Measurements from ENCODE around the gene STRADB. TPM values are rescaled to one million over a fixed set of nuclear protein-coding genes. Genes with fewer than 3 reads are reported as not detected.

STRADB gene
- total RNA-seq, 1 experiment from 2014 or later: 17.4 TPM

GRCh38 chr2:201470821-201471731, 19.5 kb downstream of the STRADB start:
- Histone ChIP-seq H3K4me1 (ENCODE audit: control insufficient read depth in 1 of 2, insufficient read depth in 2 of 2, low read length in 2 of 2) (peaks cover 3 to 21% of the 10 kb centered on the region in 2 experiments), H3K9me2 (ENCODE audit: insufficient read depth) (no peaks in the 10 kb centered on the region; the same call in 1 of the 2 replicates), H3K36me3 (ENCODE audit: control insufficient read depth in 1 of 2, insufficient read depth in 2 of 2, low read length in 2 of 2) (peaks cover 0 to 7% of the 10 kb centered on the region in 2 experiments; a peak in 1 of 4 replicates), H3K27ac (ENCODE audit: low read depth, low read length) (no peak overlapping the region), H3K9ac (ENCODE audit: low read length) (no peak overlapping the region), H3K4me2 (ENCODE audit: low read length) (peak overlapping the region; percentile 11; the same call in 1 of the 2 replicates), H4K20me1 (ENCODE audit: insufficient read depth) (no peaks in the 10 kb centered on the region), H3K9me3 (ENCODE audit: control insufficient read depth in 1 of 2, insufficient read depth in 1 of 2, low read depth in 1 of 2, low read length in 2 of 2) (no peaks in the 10 kb centered on the region), H2AFZ (ENCODE audit: low read depth, low read length, poor library complexity, severe bottlenecking) (no peak overlapping the region), H3K4me3 (replicated peaks in 1 of 2; ENCODE audit: low read depth in 1 of 2, low read length in 2 of 2) (no peak overlapping the region), H3K27me3 (ENCODE audit: insufficient read depth, low read length) (no peaks in the 10 kb centered on the region), H3K79me2 (ENCODE audit: insufficient read depth, low read length) (no peaks in the 10 kb centered on the region)
- CTCF ChIA-PET: no interaction called here
- RAD21 ChIA-PET (ENCODE audit: low non-redundant PET in 1 of 2, low total read pairs in 2 of 2, uncharacterized antibody in 2 of 2, unreplicated experiment in 2 of 2): no interaction called here
- TF ChIP-seq JUND (IDR thresholded peaks at IDR 0.05) (no peak), ZNF274 (IDR thresholded peaks at IDR 0.05; ENCODE audit: low read depth, low read length) (no peak), ZBTB33 (IDR thresholded peaks at IDR 0.05; ENCODE audit: extremely low read depth, insufficient replicate concordance, low read length) (no peak), CBX3 (IDR thresholded peaks at IDR 0.05; ENCODE audit: low read depth) (0 out of 2 replicates have a peak, but pooled peaks have one; percentile 20), ATF3 (IDR thresholded peaks at IDR 0.05) (no peak), FOSL1 (IDR thresholded peaks at IDR 0.05; ENCODE audit: low read depth) (peak; percentile 24; the same call in 1 of the 2 replicates), EGR1 (IDR thresholded peaks at IDR 0.05; ENCODE audit: low read depth) (no peak)
- ATAC-seq (peak; percentile 54), DNase-seq (ENCODE audit: low read depth, low spot score) (no peak)
- no TSS peak for BruUV-seq (replicated peaks)
- POLR2A ChIA-PET: no interaction called here
- intact Hi-C loops (cut with micrococcal nuclease): no loop called here

Measured in HCT116 (cell line).